ENCODE results near the gene RAB5B. TPM values are rescaled to one million over a fixed set of nuclear protein-coding genes. Genes with fewer than 3 reads are reported as not detected.

The RAB5B gene
- total RNA-seq, 1 experiment from 2014 or later = 102 TPM

GRCh38 chr12:55934773-55935172 is 39.1 kb upstream of the RAB5B start:
- H3K36me3 ChIP-seq (ENCODE audit: control insufficient read depth, insufficient read depth, low read length) = no peaks in the 10 kb centered on the region
- ChIA-PET POLR2A (interaction anchor here (0.7 kb wide), 1 partner anchor 194 kb away, joined by 3 read pairs; no protein-coding TSS in a partner anchor), CTCF (no interaction called here)
- intact Hi-C loops (cut with micrococcal nuclease; ENCODE audit: unreplicated experiment) = no loop called here
- no TSS peak for BruUV-seq (replicated peaks)
- peaks cover 14% of the 10 kb centered on the region; the same call in 1 of the 2 replicates for H3K27me3 ChIP-seq (ENCODE audit: control insufficient read depth, insufficient read depth, low read length)
- no peak overlapping the region for H3K27ac ChIP-seq (ENCODE audit: low read length)
- H3K4me3 ChIP-seq (ENCODE audit: low read depth in 2 of 2, low read length in 2 of 2) = no peak overlapping the region
- no peaks in the 10 kb centered on the region for H3K9me3 ChIP-seq (ENCODE audit: control insufficient read depth, insufficient read depth, low read depth, low read length)
- in situ Hi-C loops (cut with HindIII; ENCODE audit: low pct_unique_long_range_greater_than_20kb, low sequenced_read_pairs) = no loop called here
- H3K4me1 ChIP-seq (ENCODE audit: control insufficient read depth, insufficient read depth, low read length) = peaks cover 22% of the 10 kb centered on the region
- ATAC-seq (no peak), DNase-seq (ENCODE audit: low read depth, low spot score) (no peak)
- TF ChIP-seq TCF7L2 (IDR thresholded peaks at IDR 0.05; ENCODE audit: low read depth, low read length) (no peak), SIN3A (IDR thresholded peaks at IDR 0.05; ENCODE audit: borderline replicate concordance, insufficient read depth, low read depth, low read length) (no peak), POLR2AphosphoS5 (IDR thresholded peaks at IDR 0.05; ENCODE audit: low read depth, low read length) (no peak)
- TF ChIP-seq, protein P1, sequence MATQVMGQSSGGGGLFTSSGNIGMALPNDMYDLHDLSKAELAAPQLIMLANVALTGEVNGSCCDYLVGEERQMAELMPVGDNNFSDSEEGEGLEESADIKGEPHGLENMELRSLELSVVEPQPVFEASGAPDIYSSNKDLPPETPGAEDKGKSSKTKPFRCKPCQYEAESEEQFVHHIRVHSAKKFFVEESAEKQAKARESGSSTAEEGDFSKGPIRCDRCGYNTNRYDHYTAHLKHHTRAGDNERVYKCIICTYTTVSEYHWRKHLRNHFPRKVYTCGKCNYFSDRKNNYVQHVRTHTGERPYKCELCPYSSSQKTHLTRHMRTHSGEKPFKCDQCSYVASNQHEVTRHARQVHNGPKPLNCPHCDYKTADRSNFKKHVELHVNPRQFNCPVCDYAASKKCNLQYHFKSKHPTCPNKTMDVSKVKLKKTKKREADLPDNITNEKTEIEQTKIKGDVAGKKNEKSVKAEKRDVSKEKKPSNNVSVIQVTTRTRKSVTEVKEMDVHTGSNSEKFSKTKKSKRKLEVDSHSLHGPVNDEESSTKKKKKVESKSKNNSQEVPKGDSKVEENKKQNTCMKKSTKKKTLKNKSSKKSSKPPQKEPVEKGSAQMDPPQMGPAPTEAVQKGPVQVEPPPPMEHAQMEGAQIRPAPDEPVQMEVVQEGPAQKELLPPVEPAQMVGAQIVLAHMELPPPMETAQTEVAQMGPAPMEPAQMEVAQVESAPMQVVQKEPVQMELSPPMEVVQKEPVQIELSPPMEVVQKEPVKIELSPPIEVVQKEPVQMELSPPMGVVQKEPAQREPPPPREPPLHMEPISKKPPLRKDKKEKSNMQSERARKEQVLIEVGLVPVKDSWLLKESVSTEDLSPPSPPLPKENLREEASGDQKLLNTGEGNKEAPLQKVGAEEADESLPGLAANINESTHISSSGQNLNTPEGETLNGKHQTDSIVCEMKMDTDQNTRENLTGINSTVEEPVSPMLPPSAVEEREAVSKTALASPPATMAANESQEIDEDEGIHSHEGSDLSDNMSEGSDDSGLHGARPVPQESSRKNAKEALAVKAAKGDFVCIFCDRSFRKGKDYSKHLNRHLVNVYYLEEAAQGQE (IDR thresholded peaks at IDR 0.05; ENCODE audit: insufficient read depth in 1 of 2, low read depth in 2 of 2, low read length in 1 of 2) = no peak
- TF ChIP-seq, protein P2, sequence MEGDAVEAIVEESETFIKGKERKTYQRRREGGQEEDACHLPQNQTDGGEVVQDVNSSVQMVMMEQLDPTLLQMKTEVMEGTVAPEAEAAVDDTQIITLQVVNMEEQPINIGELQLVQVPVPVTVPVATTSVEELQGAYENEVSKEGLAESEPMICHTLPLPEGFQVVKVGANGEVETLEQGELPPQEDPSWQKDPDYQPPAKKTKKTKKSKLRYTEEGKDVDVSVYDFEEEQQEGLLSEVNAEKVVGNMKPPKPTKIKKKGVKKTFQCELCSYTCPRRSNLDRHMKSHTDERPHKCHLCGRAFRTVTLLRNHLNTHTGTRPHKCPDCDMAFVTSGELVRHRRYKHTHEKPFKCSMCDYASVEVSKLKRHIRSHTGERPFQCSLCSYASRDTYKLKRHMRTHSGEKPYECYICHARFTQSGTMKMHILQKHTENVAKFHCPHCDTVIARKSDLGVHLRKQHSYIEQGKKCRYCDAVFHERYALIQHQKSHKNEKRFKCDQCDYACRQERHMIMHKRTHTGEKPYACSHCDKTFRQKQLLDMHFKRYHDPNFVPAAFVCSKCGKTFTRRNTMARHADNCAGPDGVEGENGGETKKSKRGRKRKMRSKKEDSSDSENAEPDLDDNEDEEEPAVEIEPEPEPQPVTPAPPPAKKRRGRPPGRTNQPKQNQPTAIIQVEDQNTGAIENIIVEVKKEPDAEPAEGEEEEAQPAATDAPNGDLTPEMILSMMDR (IDR thresholded peaks at IDR 0.05) = no peak

DNA sequence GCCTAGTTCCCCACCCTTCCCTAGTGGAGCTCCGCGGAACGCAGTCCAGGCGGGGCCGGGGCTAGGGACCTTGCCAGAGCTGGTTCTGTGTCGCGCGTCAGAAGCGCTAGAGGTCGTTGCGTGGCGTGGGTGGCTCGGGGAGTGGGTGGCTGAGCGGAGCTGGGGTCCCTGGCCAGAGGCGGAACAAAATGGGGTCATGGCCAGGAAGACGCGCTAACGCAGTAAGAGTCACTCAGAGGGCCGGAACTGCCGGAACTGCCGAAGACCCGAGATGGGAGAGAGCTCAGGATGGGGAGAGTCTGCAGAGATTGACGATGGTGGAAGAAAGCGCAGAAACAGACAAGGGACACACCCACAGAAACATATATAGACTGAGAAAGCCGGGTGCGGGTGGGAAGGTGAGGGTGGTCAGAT is 38.1 kb upstream of the RAB5B start:
- Histone ChIP-seq H3K4me3 (ENCODE audit: low read depth in 2 of 2, low read length in 2 of 2) (no peak overlapping the region), H3K27ac (ENCODE audit: low read length) (no peak overlapping the region), H3K27me3 (ENCODE audit: control insufficient read depth, insufficient read depth, low read length) (peaks cover 14% of the 10 kb centered on the region; the same call in 1 of the 2 replicates), H3K36me3 (ENCODE audit: control insufficient read depth, insufficient read depth, low read length) (no peaks in the 10 kb centered on the region), H3K9me3 (ENCODE audit: control insufficient read depth, insufficient read depth, low read depth, low read length) (no peaks in the 10 kb centered on the region), H3K4me1 (ENCODE audit: control insufficient read depth, insufficient read depth, low read length) (peaks cover 18% of the 10 kb centered on the region)
- no peak for TF ChIP-seq POLR2AphosphoS5 (IDR thresholded peaks at IDR 0.05; ENCODE audit: low read depth, low read length)
- TF ChIP-seq, protein P1 (IDR thresholded peaks at IDR 0.05; ENCODE audit: insufficient read depth in 1 of 2, low read depth in 2 of 2, low read length in 1 of 2) = no peak
- TF ChIP-seq TCF7L2 (IDR thresholded peaks at IDR 0.05; ENCODE audit: low read depth, low read length) = no peak
- ATAC-seq (no peak), DNase-seq (ENCODE audit: low read depth, low spot score) (no peak)
- POLR2A ChIA-PET = no interaction called here
- CTCF ChIA-PET = no interaction called here
- intact Hi-C loops (cut with micrococcal nuclease; ENCODE audit: unreplicated experiment) = no loop called here
- in situ Hi-C loops (cut with HindIII; ENCODE audit: low pct_unique_long_range_greater_than_20kb, low sequenced_read_pairs) = no loop called here
- no TSS peak for BruUV-seq (replicated peaks)
